ENCODE results near the gene FSD2.

Gene FSD2

GRCh38 chr15:82764740-82765139 lies 41.1 kb downstream of the FSD2 start:
- no peak overlapping the region for H3K4me3 ChIP-seq (ENCODE audit: low read depth, low read length)
- no peaks in the 10 kb centered on the region for H3K27me3 ChIP-seq (ENCODE audit: insufficient read depth, low read depth, severe bottlenecking)
- TF ChIP-seq CTCF (IDR thresholded peaks at IDR 0.05; ENCODE audit: low read depth, low read length), result no peak
- no peaks in the 10 kb centered on the region for H3K9me3 ChIP-seq (ENCODE audit: severe bottlenecking)
- no peak for DNase-seq
- no peaks in the 10 kb centered on the region; the same call in 1 of the 2 replicates for H3K36me3 ChIP-seq
- no peak overlapping the region for H3K27ac ChIP-seq

- no peak overlapping the region for H3K4me3 ChIP-seq (ENCODE audit: low read depth, low read length)
- DNase-seq, result no peak
- H3K9me3 ChIP-seq (ENCODE audit: severe bottlenecking), result no peaks in the 10 kb centered on the region
- H3K27me3 ChIP-seq (ENCODE audit: insufficient read depth, low read depth, severe bottlenecking), result no peaks in the 10 kb centered on the region
- TF ChIP-seq CTCF (IDR thresholded peaks at IDR 0.05; ENCODE audit: low read depth, low read length), result no peak
- H3K36me3 ChIP-seq, result no peaks in the 10 kb centered on the region; the same call in 1 of the 2 replicates
- no peak overlapping the region for H3K27ac ChIP-seq
These were observed 41.8 kb downstream of the FSD2 start for GRCh38 chr15:82764117-82764490.

- Histone ChIP-seq H3K9me3 (ENCODE audit: severe bottlenecking) (no peaks in the 10 kb centered on the region), H3K36me3 (peaks cover 5% of the 10 kb centered on the region), H3K4me3 (ENCODE audit: low read depth, low read length) (no peak overlapping the region), H3K27me3 (ENCODE audit: insufficient read depth, low read depth, severe bottlenecking) (no peaks in the 10 kb centered on the region), H3K27ac (no peak overlapping the region)
- TF ChIP-seq CTCF (IDR thresholded peaks at IDR 0.05; ENCODE audit: low read depth, low read length), result no peak
- DNase-seq, result no peak
These were observed 42.3 kb downstream of the FSD2 start for GRCh38 chr15:82763361-82764116.

GRCh38 chr15:82751308-82751707 lies 54.6 kb downstream of the FSD2 start:
- H3K9me3 ChIP-seq (ENCODE audit: severe bottlenecking), result no peaks in the 10 kb centered on the region
- H3K4me3 ChIP-seq (ENCODE audit: low read depth, low read length), result peak overlapping the region; percentile 68
- no peak for DNase-seq
- H3K27ac ChIP-seq, result peak overlapping the region; percentile 73
- no peak for TF ChIP-seq CTCF (IDR thresholded peaks at IDR 0.05; ENCODE audit: low read depth, low read length)
- H3K27me3 ChIP-seq (ENCODE audit: insufficient read depth, low read depth, severe bottlenecking), result no peaks in the 10 kb centered on the region
- peaks cover 46% of the 10 kb centered on the region for H3K36me3 ChIP-seq

- peak; percentile 32 for DNase-seq
- no peak for TF ChIP-seq CTCF (IDR thresholded peaks at IDR 0.05; ENCODE audit: low read depth, low read length)
- H3K9me3 ChIP-seq (ENCODE audit: severe bottlenecking), result no peaks in the 10 kb centered on the region
- H3K27ac ChIP-seq, result peak overlapping the region; percentile 73
- peak overlapping the region; percentile 68 for H3K4me3 ChIP-seq (ENCODE audit: low read depth, low read length)
- H3K36me3 ChIP-seq, result peaks cover 41% of the 10 kb centered on the region
- no peaks in the 10 kb centered on the region for H3K27me3 ChIP-seq (ENCODE audit: insufficient read depth, low read depth, severe bottlenecking)
These were observed 55.1 kb downstream of the FSD2 start for GRCh38 chr15:82750831-82751180.

Measured in WERI-Rb-1 (cell line).